Caco-2 (cell line): ENCODE results near the gene EPM2A. TPM values are rescaled to one million over a fixed set of nuclear protein-coding genes. Genes with fewer than 3 reads are reported as not detected.

Experiments used
- BruUV-seq: library from RNA; stranded (reverse); fragments of 400-500 nt; replicated peaks from 2 replicates; lab custom pipeline; 2021; lab: Mats Ljungman, UMichigan
- CTCF ChIA-PET: fragments of 300-600 bp; sonication (Branson Sonifier 250); formaldehyde crosslinking; loops from one replicate; lab custom pipeline; 2022; ENCODE audit warnings: antibody characterized with exemption; lab: Charles Lee
- POLR2A ChIA-PET: fragments of 300-600 bp; sonication (Branson Sonifier 250); formaldehyde crosslinking; loops from one replicate; lab custom pipeline; 2022; ENCODE audit warnings: antibody characterized with exemption; lab: Charles Lee
- DNase-seq, 2 experiments: peaks; one replicate each; pipeline versions ENCODE4 v3.0.0 to v3.0.0-alpha.2; 2020 to 2022
- H3K27me3 ChIP-seq: replicated peaks from 2 replicates; pipeline ENCODE4 v1.6.0; 2011; ENCODE audit warnings: low read length; ENCODE audit not compliant: control insufficient read depth, insufficient read depth
- H3K36me3 ChIP-seq: 2 replicates; pipeline ENCODE4 v1.5.1; 2011; ENCODE audit warnings: low read length; ENCODE audit not compliant: control insufficient read depth, insufficient read depth
- H3K4me1 ChIP-seq: fragments of 250-450 bp; sonication (Bioruptor Pico); 2 replicates; pipeline ENCODE4 v1.5.1; 2020; ENCODE audit warnings: mild to moderate bottlenecking
- H3K4me3 ChIP-seq: 2 replicates; pipeline ENCODE4 v1.5.1; 2011; ENCODE audit warnings: low read depth, mild to moderate bottlenecking, control low read depth, low read length
- H3K9me3 ChIP-seq: fragments of 250-450 bp; sonication (Bioruptor Pico); 2 replicates; pipeline ENCODE4 v1.5.1; 2020; ENCODE audit warnings: mild to moderate bottlenecking, moderate library complexity
- H3K27ac Mint-ChIP-seq: one replicate; pipeline ENCODE4 v1.8.0; 2022; ENCODE audit warnings: mixed read lengths; ENCODE audit not compliant: unreplicated experiment
- H3K27me3 Mint-ChIP-seq: one replicate; pipeline ENCODE4 v1.8.0; 2022; ENCODE audit warnings: mixed read lengths; ENCODE audit not compliant: insufficient read depth, unreplicated experiment
- H3K36me3 Mint-ChIP-seq: one replicate; pipeline ENCODE4 v1.8.0; 2022; ENCODE audit warnings: mild to moderate bottlenecking, mixed read lengths; ENCODE audit not compliant: insufficient read depth, unreplicated experiment
- H3K4me1 Mint-ChIP-seq: one replicate; pipeline ENCODE4 v1.8.0; 2022; ENCODE audit warnings: low read depth, mixed read lengths; ENCODE audit not compliant: unreplicated experiment
- H3K4me3 Mint-ChIP-seq: one replicate; pipeline ENCODE4 v1.8.0; 2022; ENCODE audit warnings: mild to moderate bottlenecking, moderate library complexity, mixed read lengths; ENCODE audit not compliant: unreplicated experiment
- H3K9me3 Mint-ChIP-seq: one replicate; pipeline ENCODE4 v1.8.0; 2022; ENCODE audit warnings: mixed read lengths; ENCODE audit not compliant: unreplicated experiment
- CTCF ChIP-seq, 2 experiments: fragments of 200-600 bp in 1 of 2; IDR thresholded peaks; 1 replicate in 1 of 2; 2 replicates in 1 of 2; pipeline versions ENCODE4 v1.5.1 to v1.8.0; 2011 to 2022; ENCODE audit warnings: antibody characterized with exemption in 1 of 2, control low read depth in 1 of 2, inconsistent platforms in 1 of 2, low read depth in 1 of 2, low read length in 1 of 2, mild to moderate bottlenecking in 1 of 2, moderate library complexity in 1 of 2; ENCODE audit not compliant: insufficient read depth in 1 of 2, severe bottlenecking in 1 of 2, unreplicated experiment in 1 of 2
- intact Hi-C: fragments of 100-400 bp; cut with micrococcal nuclease; formaldehyde crosslinking; loops from one replicate; pipeline ENCODE4 v1.10.0; 2022; ENCODE audit not compliant: unreplicated experiment
- total RNA-seq: library from RNA; stranded (reverse); gene quantifications from 2 replicates; pipeline ENCODE4 v1.2.3, GENCODE V29; 2022

Gene EPM2A
- total RNA-seq, 1 experiment from 2014 or later, result 6.9 TPM

GRCh38 chr6:145629478-145629877 lies 105.8 kb downstream of the EPM2A start:
- Mint-ChIP-seq H3K27ac (no peak overlapping the region), H3K27me3 (no peaks in the 10 kb centered on the region), H3K9me3 (no peaks in the 10 kb centered on the region), H3K4me3 (no peak overlapping the region), H3K4me1 (peaks cover 14% of the 10 kb centered on the region), H3K36me3 (no peaks in the 10 kb centered on the region)
- TF ChIP-seq CTCF (IDR thresholded peaks at IDR 0.05; ENCODE audit: insufficient read depth in 1 of 2, low read depth in 1 of 2, low read length in 1 of 2, severe bottlenecking in 1 of 2, unreplicated experiment in 1 of 2), result no peak
- Histone ChIP-seq H3K4me1 (no peaks in the 10 kb centered on the region), H3K36me3 (no peaks in the 10 kb centered on the region), H3K27me3 (no peaks in the 10 kb centered on the region), H3K9me3 (no peaks in the 10 kb centered on the region), H3K4me3 (no peak overlapping the region)
- intact Hi-C loops, result no loop called here
- no TSS peak for BruUV-seq
- DNase-seq, result no peak
- POLR2A ChIA-PET, result no interaction called here
- CTCF ChIA-PET, result interaction anchor here (1.1 kb wide), 1 partner anchor 28 kb away, joined by 3 read pairs; no protein-coding TSS in a partner anchor

- Mint-ChIP-seq H3K27ac (no peak overlapping the region), H3K4me3 (no peak overlapping the region), H3K9me3 (no peaks in the 10 kb centered on the region), H3K36me3 (no peaks in the 10 kb centered on the region), H3K27me3 (no peaks in the 10 kb centered on the region), H3K4me1 (peaks cover 10% of the 10 kb centered on the region)
- Histone ChIP-seq H3K27me3 (no peaks in the 10 kb centered on the region), H3K36me3 (no peaks in the 10 kb centered on the region), H3K4me1 (no peaks in the 10 kb centered on the region), H3K4me3 (no peak overlapping the region), H3K9me3 (no peaks in the 10 kb centered on the region)
- no TSS peak for BruUV-seq
- intact Hi-C loops, result no loop called here
- no peak for DNase-seq
- ChIA-PET CTCF (no interaction called here), POLR2A (no interaction called here)
- TF ChIP-seq CTCF (IDR thresholded peaks at IDR 0.05; ENCODE audit: insufficient read depth in 1 of 2, low read depth in 1 of 2, low read length in 1 of 2, severe bottlenecking in 1 of 2, unreplicated experiment in 1 of 2), result no peak
Measured at GRCh38 chr6:145627451-145627850, 107.9 kb downstream of the EPM2A start.

GRCh38 chr6:145626857-145627256 lies 108.5 kb downstream of the EPM2A start:
- Mint-ChIP-seq H3K27me3 (no peaks in the 10 kb centered on the region), H3K9me3 (no peaks in the 10 kb centered on the region), H3K4me3 (no peak overlapping the region), H3K36me3 (no peaks in the 10 kb centered on the region), H3K27ac (no peak overlapping the region), H3K4me1 (peaks cover 8% of the 10 kb centered on the region)
- H3K4me1 ChIP-seq, result no peaks in the 10 kb centered on the region
- intact Hi-C loops, result no loop called here
- no peaks in the 10 kb centered on the region for H3K9me3 ChIP-seq
- H3K36me3 ChIP-seq, result no peaks in the 10 kb centered on the region
- POLR2A ChIA-PET, result no interaction called here
- TF ChIP-seq CTCF (IDR thresholded peaks at IDR 0.05; ENCODE audit: insufficient read depth in 1 of 2, low read depth in 1 of 2, low read length in 1 of 2, severe bottlenecking in 1 of 2, unreplicated experiment in 1 of 2), result no peak
- H3K4me3 ChIP-seq, result no peak overlapping the region
- no peaks in the 10 kb centered on the region for H3K27me3 ChIP-seq
- DNase-seq, result no peak
- CTCF ChIA-PET, result no interaction called here
- no TSS peak for BruUV-seq
